Hematopoietic multipotent progenitor cell treated with erythropoietin and hydrocortisone succinate and interleukin-3 and kit ligand, for 15 days (in vitro differentiated cells): ENCODE measurements around the gene TRIM47.
A peak's percentile ranks its signal among the peaks of the same experiment; 100 is the strongest.

Experiments used
- DNase-seq: peaks from one replicate; pipeline ENCODE4 v3.0.0-alpha.2; 2015; ENCODE audit warnings: low spot score

The TRIM47 gene

GRCh38 chr17:75846692-75847613 lies 31.4 kb downstream of the TRIM47 start:
- DNase-seq, result no peak

GRCh38 chr17:75845933-75846691 lies 32.3 kb downstream of the TRIM47 start:
- no peak for DNase-seq

- DNase-seq, result peak; percentile 90
Measured at GRCh38 chr17:75845058-75845711, 33.2 kb downstream of the TRIM47 start.

GRCh38 chr17:75844530-75845057 lies 33.8 kb downstream of the TRIM47 start:
- peak; percentile 59 for DNase-seq

- peak; percentile 69 for DNase-seq
Measured at GRCh38 chr17:75843577-75844529, 34.5 kb downstream of the TRIM47 start, which contains the start of gene UNC13D. TSS of gene UNC13D (minus strand) at chr17:75844404. CDS start at chr17:75844337, 67 bp downstream.

- DNase-seq, result no peak
Measured at GRCh38 chr17:75842963-75843576, 35.3 kb downstream of the TRIM47 start.

DNA sequence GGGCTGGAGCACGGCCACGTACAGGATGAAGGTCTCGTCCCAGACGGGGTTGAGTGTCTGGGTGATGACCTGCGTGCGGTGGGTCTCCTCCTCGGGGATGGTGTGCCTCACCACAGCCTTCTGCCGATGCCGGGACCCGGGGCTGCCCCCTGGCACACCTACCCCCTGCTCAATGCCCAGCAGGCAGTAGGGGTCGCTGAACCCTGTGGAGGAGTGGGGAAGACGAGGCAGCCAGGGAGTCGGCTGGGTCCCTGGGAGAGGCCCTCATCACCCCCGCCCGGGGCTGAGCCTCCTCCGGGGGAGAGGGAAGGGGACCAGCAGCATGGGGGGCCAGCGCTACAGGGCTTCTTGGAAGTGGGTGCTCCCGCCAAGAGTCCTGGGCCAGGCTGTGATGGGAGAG lies 36.0 kb downstream of the TRIM47 start:
- no peak for DNase-seq

- DNase-seq, result no peak
Measured at GRCh38 chr17:75840799-75841164, 37.6 kb downstream of the TRIM47 start.

DNA sequence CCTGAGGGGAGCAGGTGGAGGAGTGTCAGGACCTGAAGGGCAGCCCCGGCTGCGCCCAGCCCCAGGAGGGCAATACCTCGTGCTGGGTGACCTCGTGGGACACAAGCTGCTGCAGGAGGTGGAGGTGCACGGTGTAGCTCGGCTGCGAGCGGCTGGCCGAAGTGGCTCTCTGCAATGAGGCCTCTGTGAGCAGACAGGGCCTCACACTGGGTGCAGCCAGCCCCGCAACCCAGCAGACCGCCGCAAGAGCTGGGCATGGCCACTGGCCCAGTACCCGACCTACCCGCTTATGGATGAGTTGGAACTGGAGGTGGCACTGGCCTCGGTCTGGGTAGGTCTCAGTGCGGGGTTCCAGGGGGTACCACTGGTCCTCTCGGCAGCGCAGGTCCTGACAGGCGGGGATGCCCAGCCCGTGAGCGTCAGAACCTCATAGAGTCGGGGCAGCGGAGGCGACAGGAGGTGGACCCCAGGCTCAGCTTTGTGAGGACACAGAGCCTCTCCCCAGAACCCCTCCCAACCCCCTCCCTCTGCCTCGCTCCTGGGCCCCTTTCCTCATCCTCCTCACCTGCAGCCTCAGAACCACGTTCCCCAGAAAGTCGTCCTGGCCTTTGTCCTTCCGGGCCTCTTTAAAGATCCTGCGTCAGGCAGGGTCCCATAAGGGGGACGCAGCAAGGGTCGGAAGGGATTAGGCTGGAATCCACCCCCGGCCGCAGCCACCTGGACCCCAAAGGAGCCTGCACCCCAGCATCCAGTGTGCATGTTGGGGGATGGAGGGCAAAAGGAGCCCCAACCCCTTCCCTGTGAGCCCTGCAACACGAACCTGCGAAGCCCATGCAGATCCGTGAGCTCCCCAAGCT lies 38.2 kb downstream of the TRIM47 start:
- no peak for DNase-seq

GRCh38 chr17:75838410-75838809 lies 40.0 kb downstream of the TRIM47 start:
- DNase-seq, result no peak

DNA sequence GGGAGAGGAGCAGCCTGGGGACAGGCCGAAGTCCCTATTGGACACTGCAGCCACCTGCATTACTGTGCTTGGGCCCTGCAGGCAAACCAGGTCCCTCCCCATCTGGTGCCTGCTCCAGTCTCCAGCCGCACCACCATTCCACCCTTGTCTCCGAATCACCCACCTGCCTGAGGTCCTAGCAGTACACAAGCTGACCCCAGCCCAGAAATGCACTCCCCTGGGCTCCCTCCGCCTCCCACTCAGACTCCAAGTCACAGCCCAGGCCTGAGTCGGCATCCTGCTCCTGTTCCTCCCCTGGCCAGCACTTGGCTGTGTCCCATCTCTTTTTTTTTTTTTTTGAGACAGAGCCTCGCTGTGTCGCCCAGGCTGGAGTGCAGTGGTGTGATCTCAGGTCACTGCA lies 40.5 kb downstream of the TRIM47 start:
- no peak for DNase-seq

DNA sequence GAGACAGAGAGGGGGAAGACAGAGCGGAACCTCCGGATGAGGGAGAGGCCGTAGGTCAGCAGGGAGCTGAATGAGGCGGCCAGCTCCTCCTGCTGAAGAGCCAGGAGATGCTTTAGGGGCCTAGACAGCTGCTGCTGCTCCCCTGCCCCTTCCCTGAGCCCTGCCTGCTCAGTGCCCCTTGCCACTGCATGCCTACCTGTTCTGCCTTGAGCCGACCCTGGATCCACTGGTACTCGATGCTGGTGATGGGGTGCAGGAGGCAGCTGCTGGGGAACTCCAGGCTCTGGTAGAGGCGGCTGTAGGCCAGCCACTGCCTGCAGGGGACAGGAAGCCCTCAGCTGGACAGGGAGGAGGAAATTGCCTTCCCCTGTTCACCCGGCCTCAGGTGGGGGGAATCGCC lies 41.8 kb downstream of the TRIM47 start:
- DNase-seq, result no peak

GRCh38 chr17:75835654-75835987 lies 42.8 kb downstream of the TRIM47 start:
- DNase-seq, result no peak

DNA sequence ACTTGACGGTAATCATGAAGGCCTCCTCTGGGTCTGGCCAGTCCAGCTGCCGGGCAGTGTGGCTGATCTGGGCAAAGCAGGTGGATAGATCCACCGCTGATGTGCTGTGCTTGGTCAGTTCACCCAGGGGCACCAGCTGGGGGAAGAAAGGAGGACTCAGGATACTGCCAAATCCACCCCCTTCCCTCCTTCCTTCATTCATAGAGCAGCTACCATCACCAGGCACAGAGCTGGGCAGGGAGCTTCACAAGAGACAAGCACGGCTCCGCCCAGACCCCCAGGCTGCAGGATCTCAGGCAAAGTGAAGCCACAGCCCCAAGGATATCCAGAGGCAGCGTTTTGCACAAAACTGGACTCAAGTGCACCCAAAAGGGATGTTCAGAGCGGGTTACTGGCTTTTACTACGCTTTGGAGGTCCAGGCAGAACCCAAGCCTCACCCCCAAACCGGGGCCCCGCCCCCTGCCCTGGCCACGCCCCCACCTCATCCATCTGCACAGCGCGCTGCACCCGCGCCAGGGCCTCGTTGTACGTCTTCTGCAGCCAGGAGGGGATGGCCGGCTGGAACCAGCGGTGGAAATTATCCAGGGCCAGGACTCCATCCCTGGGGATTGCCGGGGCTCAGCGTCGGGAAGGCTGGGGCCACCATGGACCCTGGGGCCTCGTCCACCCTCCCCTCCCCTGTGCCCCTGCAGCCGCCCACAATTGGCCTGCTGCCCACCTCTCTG lies 43.3 kb downstream of the TRIM47 start:
- DNase-seq, result no peak

DNA sequence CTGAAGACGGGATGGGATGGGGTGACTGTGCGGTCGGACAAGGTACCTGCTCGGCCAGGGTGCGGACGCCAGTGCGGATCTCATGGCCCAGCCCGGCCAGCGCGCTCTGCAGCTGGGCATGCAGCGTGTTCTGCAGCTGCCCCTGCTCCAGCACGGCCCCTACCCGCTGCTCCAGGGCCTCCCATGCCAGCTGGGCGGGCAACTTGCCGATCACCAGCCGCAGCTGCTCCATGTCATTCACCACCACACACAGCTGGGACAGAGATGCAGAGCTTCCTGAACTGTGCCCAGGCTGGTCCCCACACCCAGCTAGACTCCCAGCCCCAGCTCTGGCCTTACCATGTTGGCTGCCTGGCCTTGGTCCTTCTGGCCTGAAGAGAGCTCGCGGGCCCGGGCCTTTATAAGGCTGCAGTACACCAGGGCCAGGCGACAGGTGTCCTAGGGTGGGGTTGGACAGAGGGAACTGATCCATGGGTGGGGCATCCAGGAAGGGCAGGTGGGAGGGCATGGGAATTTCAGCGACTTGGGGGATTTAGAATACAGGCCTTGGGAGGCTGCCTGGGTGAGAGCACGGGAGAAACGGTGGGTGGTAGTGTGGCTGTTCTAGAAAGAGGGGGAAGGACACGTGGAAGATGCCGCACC lies 44.0 kb downstream of the TRIM47 start:
- DNase-seq, result no peak

- no peak for DNase-seq
Measured at GRCh38 chr17:75832652-75833400, 45.6 kb downstream of the TRIM47 start.

DNA sequence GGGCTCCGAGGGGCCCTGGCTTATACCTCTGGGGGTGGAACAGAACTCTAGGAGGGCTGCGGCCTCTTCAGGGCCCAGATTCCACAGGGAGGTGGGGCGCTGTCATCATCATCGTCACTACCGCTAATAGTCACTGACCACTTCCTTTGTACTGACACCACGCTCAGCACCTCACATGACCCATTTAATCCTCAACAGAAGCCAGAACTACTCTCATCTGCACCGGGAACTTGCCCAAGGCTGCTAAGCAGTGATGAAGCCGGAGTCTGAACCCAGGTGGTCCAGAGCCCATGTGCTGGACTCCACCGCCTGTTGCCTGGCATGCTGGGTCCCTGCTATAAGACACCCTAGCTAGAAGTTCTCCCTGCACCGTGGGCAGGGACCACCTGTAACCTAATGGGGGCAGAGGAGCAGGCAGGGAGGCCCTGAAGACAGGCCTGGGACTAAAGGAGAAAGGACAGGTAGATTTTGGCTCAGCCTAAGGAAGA lies 46.2 kb downstream of the TRIM47 start:
- DNase-seq, result no peak
